Activated CD4-positive, alpha-beta T cell treated with anti-CD3 and anti-CD28 coated beads, Interleukin-2, Interleukin-6, amounts not matched to agents 100 ng/mL and 50 ng/mL, durations not matched to agents 16 hours and 8 hours (primary cell): ENCODE measurements around the gene BTN3A1.
"Not testable (repeated sequence)": the region's sequence is repeated elsewhere in the genome, so short reads cannot be mapped to it uniquely, and the experiment has no call there.

Experiments used
- DNase-seq: peaks from one replicate; pipeline ENCODE4 v3.0.0-alpha.2; 2020

Gene BTN3A1

GRCh38 chr6:26415791-26416190, 13.7 kb downstream of the BTN3A1 start:
- DNase-seq: no peak

DNA sequence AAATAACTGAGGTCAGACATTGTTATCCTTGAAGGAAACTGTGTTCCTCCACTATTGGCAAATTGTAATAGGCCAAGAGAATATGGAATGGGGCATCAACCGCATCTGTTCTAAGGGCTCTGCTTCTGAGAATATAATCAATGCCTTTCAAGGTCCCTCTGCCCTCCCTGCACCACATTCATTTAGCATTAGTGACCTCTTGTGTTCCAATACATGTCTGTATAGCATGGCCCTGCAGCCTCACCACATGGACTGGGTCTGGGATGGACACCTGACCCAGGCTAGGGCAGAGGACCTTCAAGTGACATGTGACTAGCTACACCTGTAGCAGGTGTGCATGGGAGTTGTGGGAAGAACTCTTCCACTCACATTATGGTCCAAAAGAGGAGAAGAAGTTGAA, 14.2 kb downstream of the BTN3A1 start:
- no peak for DNase-seq

DNA sequence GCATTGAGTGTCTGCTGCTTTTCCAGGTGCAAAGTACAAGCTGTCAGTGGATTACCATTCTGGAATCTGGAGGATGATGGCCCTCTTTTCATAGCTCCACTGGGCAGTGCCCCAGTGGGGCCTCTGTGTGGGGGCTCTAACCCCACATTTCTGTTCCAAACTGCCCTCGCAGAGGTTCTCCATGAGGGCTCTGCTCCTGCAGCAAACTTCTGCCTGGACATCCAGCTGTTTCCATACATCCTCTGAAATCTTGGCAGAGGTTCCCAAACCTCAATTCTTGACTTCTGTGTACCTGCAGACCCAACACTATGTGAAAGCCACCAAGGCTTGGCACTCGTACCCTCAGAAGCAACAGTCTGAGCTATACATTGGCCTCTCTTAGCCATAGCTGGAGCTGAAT, 16.0 kb downstream of the BTN3A1 start:
- not testable (repeated sequence) for DNase-seq

- DNase-seq: not testable (repeated sequence)
Observed at GRCh38 chr6:26418795-26419194, 16.7 kb downstream of the BTN3A1 start.

- peak; percentile 35 for DNase-seq
Observed at GRCh38 chr6:26420688-26421171, 18.7 kb downstream of the BTN3A1 start.

- peak; percentile 75 for DNase-seq
Observed at GRCh38 chr6:26421259-26422144, 19.4 kb downstream of the BTN3A1 start.

DNA sequence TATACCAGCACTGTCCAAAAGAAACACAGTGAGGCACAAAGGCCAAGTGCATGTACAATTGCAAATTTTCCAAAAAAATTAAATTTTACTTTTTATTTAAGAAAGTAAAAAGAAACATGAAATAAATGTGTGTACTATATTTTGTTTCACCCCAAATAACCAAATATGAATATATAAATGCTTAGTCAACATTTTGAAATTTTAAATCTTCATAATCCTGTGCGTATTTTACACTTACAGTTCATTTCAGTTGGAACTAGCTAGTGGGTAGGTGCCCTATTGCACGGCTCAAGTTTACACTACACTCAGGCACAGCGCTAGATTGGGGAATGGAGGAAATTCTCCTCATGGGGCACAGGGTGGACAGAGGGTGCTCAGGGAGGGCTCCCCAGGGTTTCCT, 20.3 kb downstream of the BTN3A1 start:
- DNase-seq: no peak

GRCh38 chr6:26426691-26427450, 24.8 kb downstream of the BTN3A1 start:
- DNase-seq: no peak

- no peak for DNase-seq
Observed at GRCh38 chr6:26427451-26427809, 25.4 kb downstream of the BTN3A1 start.

DNA sequence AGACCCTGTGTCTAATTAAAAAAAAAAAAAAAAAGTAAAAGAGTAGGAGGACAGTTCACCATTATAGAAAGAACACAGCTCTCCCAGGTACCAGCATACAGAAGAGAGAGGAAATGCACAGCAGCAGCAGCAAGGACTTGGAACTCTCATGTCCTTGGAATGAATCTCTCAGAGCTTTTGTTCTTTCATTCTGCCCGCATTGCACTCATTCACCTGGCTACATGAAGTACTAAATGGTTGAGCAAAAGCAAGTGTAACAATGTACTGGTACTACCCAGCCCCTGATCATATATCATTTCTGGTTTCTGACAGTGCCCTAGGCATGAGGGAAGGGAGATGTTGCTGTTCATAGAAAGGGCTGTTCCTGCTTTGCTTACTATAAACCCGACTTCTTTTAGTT, 26.1 kb downstream of the BTN3A1 start:
- DNase-seq: no peak

DNA sequence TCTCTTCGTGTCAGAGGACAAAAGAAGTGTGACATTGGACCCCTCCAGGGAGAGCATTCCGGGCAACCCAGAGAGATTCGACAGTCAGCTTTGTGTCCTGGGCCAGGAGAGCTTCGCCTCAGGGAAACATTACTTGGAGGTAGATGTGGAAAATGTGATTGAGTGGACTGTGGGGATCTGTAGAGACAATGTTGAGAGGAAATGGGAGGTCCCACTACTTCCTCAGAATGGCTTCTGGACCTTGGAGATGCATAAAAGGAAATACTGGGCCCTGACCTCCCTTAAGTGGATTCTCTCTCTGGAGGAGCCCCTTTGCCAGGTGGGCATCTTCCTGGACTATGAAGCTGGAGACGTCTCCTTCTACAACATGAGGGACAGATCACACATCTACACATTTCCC, 28.7 kb downstream of the BTN3A1 start:
- DNase-seq: no peak

DNA sequence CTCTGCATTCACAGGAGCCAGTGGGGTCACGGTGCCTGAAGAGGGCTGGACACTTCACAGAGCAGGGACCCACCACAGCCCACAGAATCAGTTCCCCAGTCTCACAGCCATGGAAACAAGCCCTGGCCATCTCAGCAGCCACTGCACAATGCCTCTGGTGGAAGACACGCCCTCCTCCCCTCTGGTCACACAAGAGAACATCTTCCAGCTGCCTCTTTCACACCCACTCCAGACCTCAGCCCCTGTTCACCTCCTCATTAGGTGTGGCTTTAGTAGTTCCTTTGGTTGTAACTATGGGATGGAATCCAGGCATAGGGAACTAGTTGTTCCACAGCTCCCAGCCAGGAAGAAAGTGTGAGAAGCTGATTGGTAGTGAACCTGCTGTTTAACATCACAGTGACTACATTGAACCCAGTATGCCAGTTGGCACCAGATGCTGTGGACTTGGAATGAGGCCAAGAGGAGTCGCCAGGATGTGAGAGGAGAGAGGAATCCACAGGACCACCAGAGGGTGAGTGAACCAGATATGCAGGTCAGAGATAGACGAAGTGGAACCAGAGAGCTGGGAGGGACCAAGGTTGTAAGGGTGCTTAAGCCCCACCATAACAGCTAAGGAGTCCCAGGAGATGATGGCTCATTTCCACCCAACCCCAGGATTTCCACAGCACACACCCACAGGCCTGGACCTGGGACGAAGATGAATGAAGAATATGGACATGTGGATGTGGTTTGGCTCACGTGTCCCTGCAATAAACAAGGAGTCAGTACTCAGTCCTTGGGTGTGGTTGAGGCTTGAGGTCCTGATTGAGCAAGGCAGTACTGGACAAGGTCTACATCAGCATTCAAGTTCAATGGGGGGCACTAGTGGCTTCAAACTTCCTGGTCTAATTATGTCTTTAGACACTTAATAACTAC, 29.4 kb downstream of the BTN3A1 start:
- DNase-seq: no peak

GRCh38 chr6:26432627-26433201, 30.6 kb downstream of the BTN3A1 start:
- no peak for DNase-seq

DNA sequence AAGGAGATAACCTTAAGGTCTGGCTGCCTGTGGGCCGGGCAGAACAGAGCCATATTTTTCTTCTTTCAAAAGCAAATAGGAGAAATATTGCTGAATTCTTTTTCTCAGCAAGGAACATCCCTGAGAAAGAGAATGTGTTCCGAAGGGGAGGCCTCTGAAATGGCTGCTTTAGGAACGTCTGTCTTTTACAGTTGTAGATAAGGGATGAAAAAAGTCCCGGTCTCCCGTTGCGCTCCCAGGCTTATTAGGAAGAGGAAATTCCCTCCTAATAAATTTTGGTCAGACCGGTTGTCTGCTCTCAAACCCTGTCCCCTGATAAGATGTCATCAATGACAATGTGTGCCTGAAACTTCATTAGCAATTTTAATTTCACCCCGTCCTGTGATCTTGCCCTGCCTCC, 31.6 kb downstream of the BTN3A1 start:
- not testable (repeated sequence) for DNase-seq

DNA sequence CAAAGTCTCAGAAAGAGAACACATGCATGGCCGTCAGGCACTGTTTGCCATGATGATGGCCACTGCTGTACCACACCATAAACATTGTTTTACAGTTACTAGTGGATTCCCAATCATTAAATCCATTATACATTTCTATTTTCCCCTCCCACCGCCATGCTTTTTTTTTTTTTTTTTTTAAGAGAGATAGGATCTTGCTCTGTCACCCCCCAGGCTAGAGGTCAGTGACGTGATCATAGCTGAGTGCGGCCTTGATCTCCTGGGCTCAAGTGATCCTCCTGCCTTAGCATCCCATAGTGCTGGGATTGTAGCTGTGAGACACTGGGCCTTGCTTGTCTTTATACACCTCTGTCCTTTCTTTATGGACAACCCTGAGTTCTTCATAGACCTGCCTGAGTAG, 33.9 kb downstream of the BTN3A1 start:
- DNase-seq: no peak

DNA sequence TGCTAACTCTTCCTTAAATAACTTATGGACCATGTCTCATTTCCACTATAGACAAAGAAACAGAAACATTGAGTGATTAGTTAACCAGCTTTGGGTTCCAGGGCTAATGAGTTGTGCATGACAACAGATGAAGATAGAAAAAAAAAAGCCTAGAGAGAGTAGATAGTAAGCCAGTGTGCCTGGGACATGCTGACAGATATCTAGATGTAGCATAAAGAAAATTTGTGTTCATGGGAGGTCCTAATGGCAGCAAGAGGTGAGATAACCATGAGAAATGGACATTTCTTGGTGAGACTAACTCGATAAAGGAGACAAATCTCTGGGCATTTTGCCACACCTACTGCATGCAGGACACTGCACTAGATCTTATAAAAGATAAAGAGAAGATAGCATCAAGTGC, 35.5 kb downstream of the BTN3A1 start:
- DNase-seq: no peak

DNA sequence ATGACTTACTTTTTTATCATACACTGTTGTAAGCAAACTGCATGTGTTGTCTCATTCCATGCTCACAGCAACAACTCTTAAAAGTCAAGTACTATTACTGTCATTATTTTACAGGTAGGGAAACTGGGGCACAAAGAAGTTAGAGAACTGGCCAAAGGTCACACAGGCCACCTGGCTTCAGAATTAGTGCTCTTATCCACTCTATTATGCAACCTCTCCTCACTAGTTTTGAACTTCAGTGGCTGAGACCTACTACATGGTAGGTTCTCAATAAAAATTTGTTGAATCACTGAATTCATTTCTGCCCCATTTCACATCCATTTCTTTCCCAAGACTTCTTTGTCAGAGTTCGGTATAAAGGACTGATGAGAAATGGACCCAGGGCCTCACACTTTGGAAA, 35.9 kb downstream of the BTN3A1 start:
- no peak for DNase-seq

DNA sequence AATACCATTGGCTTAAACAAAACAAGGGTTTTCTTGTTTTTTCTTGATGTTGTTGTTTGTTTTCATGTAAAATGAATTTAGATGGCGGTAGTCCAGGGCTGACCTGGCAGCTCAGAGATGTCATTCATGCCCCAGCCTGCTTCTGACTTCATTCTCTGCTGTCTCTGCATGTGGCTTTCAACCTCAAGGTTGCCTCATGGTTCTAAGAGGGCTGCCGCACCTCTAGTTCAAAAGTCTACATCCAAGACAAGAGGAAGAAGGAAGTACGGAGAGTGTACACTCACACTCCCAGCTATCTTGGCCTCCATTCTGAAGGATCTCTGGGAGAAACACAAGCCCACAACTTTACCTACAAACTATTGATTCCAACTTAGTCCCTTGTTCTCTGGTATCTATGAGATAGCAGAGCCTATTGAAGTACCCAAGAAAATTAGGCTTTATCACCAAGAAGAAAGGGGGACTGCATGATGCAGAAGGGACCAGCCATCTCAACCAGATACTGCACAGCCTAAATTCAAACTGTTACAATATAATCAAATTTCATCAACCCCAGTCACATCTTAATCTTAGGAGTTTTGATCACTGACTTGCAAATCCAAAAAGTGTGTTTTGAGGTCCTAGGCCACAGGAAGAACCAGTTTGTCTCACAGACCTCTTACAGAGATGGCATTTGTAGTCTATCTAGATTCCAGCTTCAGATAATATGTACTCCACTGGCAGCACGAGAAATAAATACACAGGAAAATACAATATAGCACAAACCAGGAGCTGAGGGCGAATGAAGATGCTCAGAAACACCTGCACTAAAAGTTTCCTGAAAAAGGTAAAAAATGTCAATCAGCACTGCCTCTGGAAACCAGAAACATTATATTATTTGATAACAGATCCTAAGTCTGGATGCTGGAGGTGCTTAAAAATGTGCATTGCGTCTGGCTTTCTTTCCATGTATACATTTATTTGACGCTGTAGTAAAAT, 37.4 kb downstream of the BTN3A1 start:
- peak; percentile 14 for DNase-seq

DNA sequence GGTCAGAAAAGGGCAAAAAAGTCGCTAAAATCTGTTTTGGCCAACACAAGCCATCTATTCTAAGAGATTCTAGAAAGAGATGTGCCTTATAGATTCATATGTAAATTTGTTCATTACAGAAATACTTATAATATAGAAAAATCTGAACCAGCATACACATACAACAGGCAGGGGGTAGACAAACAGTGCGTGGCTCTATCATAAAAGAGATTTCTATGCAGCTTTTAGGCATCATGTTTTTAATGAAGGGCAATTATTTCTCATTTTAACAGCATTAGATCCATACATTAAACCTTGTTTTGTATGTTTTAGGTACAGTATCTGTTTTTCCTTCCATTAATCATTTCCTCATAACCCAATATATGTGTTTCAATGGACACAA, 38.9 kb downstream of the BTN3A1 start:
- DNase-seq: no peak

DNA sequence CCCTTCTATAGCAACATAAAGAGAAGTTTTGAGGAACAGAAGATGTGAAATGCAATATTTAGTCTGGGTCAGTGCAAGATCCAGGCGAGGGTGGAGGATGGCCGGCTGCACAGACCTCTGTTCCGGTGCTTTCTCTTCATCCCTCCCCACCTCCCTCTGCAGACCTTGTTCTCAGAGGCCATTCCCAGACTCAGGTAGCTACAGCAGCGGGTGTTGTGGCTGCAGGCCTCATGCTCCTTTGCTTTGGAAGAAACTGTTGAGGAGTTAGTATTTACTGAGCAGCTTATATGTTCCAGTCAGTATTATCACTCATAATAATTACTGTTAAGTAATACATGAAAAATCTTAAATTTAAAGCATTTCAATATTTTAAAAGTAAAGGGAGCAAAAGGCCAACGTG, 39.9 kb downstream of the BTN3A1 start:
- DNase-seq: no peak

DNA sequence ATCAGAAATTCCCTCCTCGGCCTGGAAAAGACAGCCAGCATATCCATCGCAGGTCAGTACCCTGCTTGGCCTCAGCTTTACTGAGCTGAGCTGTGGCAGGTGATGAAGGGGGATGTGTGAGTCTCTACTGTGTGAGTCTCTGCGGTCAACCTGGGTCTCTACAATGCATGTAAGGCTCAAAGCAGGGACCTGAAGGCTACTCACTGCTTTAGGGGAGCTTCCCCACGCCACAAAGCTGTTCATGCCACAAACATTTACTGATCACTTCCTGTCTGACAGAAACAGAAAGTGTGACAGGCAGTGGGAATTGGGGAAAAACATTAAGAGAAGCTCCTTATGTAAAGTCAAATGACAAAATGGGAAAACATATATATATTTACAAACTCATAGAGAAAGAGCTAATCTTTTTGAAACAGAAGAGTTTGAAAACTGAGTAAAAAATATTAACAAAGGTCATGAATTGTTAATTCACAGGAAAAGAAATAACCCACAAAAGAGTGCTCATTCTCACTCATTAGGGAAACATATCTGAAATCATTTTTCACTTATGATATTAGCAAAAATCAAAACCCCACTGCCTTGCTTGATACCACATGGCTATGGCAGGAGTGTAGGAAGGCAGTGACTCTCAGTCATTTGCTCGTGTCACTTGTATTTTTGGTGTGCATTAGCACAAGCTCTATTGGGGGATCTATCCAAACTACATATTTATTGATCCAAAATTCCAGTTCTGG, 44.0 kb downstream of the BTN3A1 start:
- peak; percentile 74 for DNase-seq
